ENCODE results near the gene S1PR5. TPM values are rescaled to one million over a fixed set of nuclear protein-coding genes. Genes with fewer than 3 reads are reported as not detected.

The S1PR5 gene
- total and polyA plus RNA-seq, 9 of the 15 experiments (the other 6 are each of a cell fraction or from before 2014, with no cell fraction given) = 0.03 to 0.54 (median 0.35) TPM; not detected in 4

DNA sequence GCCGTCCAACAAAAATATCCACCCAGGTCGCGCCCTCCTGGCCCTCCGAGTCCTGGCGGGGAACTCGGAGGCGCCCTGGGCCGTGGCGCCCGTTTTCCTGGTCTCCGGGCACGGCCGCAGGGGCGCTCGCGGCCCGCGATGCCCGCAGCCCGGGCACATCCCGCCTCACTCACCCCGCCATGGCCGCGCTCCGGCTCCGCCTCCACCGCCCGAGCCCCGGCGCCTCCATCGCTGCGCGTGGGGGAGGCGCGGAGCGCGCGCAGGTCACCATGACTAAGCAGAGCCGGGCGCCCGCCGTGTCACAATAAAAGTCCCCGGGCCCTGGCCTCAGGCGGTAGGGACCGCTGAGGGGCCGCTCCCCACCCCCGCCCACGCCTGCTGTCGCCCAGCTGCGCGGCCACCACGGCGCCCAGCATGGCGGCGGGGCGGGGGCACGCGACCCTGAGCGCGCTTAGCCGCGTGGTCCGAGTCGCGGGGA is 14.7 kb downstream of the S1PR5 start (continued):
- TF ChIP-seq ZNF124 (CRISPR knock-in tag; IDR thresholded peaks at IDR 0.05) (peak; percentile 20; the same call in 1 of the 2 replicates), PPARD (CRISPR knock-in tag; IDR thresholded peaks at IDR 0.05) (no peak), ZFX (CRISPR knock-in tag; IDR thresholded peaks at IDR 0.05) (peak; percentile 81), ZNF445 (CRISPR knock-in tag; IDR thresholded peaks at IDR 0.05; ENCODE audit: low read depth) (no peak), SREBF1 (IDR thresholded peaks at IDR 0.05; ENCODE audit: borderline replicate concordance, low read depth, low read length) (peak; percentile 51; the same call in 1 of the 2 replicates), SIX5 (IDR thresholded peaks at IDR 0.05; ENCODE audit: borderline replicate concordance in 1 of 2, insufficient read depth in 1 of 2, low read depth in 1 of 2, low read length in 2 of 2) (no peak; a peak in 1 of 4 replicates), MTF1 (CRISPR knock-in tag; IDR thresholded peaks at IDR 0.05; ENCODE audit: borderline replicate concordance) (no peak), ZNF77 (CRISPR knock-in tag; IDR thresholded peaks at IDR 0.05) (no peak), ZFP1 (CRISPR knock-in tag; IDR thresholded peaks at IDR 0.05) (no peak), CBX1 (IDR thresholded peaks at IDR 0.05; ENCODE audit: low read depth) (peak; percentile 66; the same call in 1 of the 2 replicates), CTBP1 (IDR thresholded peaks at IDR 0.05; ENCODE audit: borderline replicate concordance) (peak; percentile 98), ZFPM2 (CRISPR knock-in tag; IDR thresholded peaks at IDR 0.05) (no peak), TAF1 (IDR thresholded peaks at IDR 0.05; ENCODE audit: control insufficient read depth, extremely low read depth, insufficient read depth, low read length, severe bottlenecking) (peak; percentile 94), HSF4 (CRISPR knock-in tag; IDR thresholded peaks at IDR 0.05; ENCODE audit: borderline replicate concordance) (no peak), ZNF76 (CRISPR knock-in tag; IDR thresholded peaks at IDR 0.05; ENCODE audit: borderline replicate concordance) (no peak), NFXL1 (CRISPR knock-in tag; IDR thresholded peaks at IDR 0.05) (no peak)
- TF ChIP-seq, protein P1, sequence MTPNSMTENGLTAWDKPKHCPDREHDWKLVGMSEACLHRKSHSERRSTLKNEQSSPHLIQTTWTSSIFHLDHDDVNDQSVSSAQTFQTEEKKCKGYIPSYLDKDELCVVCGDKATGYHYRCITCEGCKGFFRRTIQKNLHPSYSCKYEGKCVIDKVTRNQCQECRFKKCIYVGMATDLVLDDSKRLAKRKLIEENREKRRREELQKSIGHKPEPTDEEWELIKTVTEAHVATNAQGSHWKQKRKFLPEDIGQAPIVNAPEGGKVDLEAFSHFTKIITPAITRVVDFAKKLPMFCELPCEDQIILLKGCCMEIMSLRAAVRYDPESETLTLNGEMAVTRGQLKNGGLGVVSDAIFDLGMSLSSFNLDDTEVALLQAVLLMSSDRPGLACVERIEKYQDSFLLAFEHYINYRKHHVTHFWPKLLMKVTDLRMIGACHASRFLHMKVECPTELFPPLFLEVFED (CRISPR knock-in tag; conservative IDR thresholded peaks at IDR 0.05) = no peak
- TF ChIP-seq, protein P2, sequence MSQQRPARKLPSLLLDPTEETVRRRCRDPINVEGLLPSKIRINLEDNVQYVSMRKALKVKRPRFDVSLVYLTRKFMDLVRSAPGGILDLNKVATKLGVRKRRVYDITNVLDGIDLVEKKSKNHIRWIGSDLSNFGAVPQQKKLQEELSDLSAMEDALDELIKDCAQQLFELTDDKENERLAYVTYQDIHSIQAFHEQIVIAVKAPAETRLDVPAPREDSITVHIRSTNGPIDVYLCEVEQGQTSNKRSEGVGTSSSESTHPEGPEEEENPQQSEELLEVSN (IDR thresholded peaks at IDR 0.05; ENCODE audit: borderline replicate concordance in 1 of 2, extremely low read depth in 1 of 2, insufficient read depth in 1 of 2, insufficient read length in 1 of 2, low read depth in 1 of 2, low read length in 1 of 2, poor library complexity in 1 of 2, severe bottlenecking in 1 of 2) = peak; percentile 51 to 95
- TF ChIP-seq, protein P3, sequence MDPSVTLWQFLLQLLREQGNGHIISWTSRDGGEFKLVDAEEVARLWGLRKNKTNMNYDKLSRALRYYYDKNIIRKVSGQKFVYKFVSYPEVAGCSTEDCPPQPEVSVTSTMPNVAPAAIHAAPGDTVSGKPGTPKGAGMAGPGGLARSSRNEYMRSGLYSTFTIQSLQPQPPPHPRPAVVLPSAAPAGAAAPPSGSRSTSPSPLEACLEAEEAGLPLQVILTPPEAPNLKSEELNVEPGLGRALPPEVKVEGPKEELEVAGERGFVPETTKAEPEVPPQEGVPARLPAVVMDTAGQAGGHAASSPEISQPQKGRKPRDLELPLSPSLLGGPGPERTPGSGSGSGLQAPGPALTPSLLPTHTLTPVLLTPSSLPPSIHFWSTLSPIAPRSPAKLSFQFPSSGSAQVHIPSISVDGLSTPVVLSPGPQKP (CRISPR knock-in tag; IDR thresholded peaks at IDR 0.05) = no peak; the same call in 1 of the 2 replicates
- TF ChIP-seq, protein P4, sequence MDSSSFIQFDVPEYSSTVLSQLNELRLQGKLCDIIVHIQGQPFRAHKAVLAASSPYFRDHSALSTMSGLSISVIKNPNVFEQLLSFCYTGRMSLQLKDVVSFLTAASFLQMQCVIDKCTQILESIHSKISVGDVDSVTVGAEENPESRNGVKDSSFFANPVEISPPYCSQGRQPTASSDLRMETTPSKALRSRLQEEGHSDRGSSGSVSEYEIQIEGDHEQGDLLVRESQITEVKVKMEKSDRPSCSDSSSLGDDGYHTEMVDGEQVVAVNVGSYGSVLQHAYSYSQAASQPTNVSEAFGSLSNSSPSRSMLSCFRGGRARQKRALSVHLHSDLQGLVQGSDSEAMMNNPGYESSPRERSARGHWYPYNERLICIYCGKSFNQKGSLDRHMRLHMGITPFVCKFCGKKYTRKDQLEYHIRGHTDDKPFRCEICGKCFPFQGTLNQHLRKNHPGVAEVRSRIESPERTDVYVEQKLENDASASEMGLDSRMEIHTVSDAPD (CRISPR knock-in tag; IDR thresholded peaks at IDR 0.05) = no peak

Data from K562 (cell line).